GM18520 (cell line): ENCODE measurements around the gene IL19.
"Not testable (repeated sequence)": the region's sequence is repeated elsewhere in the genome, so short reads cannot be mapped to it uniquely, and the experiment has no call there.

Experiments
- ATAC-seq: cut with Tn5 transposase; IDR thresholded peaks from one replicate; pipeline ENCODE4 v1.9.1; 2021; ENCODE audit not compliant: unreplicated experiment

Gene IL19

DNA sequence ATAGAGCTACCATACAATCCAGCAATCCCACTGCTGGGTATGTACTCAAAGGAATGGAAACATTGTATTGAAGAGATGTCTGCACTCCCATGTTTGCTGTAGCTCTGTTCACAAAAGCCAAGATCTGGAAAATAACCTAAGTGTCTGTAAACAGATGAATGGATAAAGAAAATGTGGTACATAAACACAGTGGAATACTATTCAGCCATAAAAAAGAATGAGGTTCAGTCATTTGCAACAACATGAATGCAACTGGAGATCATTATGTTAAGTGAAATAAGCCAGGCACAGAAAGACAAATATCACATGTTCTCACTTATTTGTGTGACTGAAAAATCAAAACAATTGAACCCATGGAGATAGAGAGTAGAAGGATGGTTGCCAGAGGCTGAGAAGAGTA lies 83.1 kb downstream of the IL19 start:
- ATAC-seq = not testable (repeated sequence)

DNA sequence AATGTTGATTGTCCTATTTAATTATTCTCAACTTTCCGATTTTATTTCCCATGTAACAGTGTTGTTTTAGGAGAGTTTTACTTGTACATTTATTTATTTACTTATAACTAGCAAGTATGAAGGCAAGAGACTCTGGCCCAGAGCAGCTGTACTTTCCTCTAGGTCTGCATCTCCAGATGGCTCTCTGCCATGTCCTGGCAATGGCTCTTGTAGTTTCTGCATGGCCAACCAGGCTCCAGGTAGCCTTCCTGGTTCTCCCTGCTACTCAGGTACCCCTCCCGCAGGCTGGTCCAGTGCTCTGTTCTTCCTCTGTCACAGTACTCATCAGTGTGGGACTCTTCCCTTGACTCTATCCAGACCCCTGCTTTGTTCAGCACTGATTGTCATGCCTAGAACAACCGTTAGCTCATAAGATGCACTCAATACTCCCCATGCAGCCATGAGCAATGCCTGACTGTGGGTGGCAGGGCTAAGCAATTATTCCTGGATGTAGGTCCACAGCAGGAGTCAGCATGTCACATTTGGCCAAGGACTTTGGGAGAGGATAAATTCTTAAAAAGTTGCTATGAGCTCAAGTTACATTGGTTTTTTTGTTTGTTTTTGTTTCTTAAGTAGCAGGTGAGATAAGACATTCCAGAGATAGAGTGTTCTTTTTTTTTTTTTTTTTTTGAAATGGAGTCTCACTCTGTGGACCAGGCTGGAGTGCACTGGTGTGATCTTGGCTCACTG lies 84.0 kb downstream of the IL19 start:
- ATAC-seq = no peak

DNA sequence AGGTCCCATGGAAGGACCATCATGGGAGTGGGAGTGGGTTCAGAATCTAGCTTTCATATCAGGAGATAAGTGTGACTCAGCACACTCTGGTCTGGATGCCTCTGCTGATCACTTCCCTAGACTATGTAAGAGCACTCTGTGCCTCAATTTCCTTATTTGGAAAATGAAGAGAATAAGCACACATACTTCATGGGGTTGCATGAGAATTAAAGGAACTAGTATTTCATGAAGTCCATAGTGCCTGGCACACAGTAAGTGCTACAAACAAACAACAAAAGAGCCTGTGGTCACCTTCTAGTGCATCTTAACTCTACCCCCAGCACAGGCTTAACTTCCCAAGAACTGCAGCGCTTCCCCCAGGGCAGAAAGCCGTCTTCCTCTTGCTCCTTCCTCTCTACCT lies 85.3 kb downstream of the IL19 start:
- no peak for ATAC-seq

DNA sequence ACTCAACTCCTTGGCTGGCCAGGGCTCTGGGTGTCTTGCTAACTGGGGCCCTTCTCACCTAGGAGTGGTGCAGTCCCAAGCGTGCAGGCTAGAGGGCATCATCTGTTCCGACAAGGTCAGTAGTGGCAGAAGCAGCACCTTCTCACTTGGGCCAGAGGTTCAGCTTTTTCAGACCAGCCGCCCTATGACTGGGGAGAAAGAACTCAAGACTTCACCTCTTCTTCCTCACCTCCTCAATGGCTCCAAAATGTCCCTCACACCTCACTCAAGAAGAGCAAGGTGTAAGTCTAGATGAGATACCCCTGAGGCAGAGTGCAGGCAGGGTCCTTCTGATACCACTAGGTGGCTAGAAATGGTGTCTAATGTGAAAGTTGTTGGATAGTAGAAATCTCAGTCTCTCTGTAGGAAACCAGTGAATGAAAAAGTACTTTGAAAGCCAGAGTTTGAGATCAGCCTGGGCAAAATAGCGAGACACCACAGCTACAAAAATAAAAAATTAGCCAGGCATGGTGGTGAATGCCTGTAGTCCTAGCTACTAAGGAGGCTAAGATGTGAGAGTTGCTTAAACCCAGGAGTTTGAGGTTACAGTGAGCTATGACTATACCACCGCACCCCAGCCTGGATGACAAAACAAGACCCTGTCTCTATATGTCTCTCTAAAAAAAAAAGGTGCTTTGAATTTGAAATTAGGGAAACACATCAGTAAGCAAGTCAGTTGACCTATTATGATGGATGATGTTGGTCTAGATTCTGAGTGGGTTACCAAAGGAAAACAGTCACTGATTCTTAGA lies 86.3 kb downstream of the IL19 start:
- no peak for ATAC-seq

DNA sequence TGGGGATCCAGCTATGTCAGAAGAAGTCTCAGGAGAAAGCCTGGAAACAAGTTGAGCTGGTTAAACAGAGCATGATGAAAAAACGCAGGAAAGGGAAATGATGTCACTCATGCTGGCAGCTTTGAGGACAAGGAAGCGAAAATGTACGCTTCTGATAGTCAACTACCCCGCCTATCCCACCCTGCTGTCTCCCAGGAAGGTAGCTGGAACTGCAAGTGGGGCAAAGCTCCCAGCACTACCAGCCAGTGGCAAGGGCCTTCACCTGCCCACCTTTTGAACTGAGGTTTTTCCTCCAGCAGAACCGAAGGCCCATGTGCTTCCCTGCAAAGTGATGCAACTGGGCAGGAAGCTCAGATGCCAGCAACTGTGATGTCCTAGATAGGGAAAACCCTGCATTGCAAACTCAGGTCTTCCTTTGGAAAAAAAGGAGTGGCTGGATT lies 88.5 kb downstream of the IL19 start:
- ATAC-seq = no peak

DNA sequence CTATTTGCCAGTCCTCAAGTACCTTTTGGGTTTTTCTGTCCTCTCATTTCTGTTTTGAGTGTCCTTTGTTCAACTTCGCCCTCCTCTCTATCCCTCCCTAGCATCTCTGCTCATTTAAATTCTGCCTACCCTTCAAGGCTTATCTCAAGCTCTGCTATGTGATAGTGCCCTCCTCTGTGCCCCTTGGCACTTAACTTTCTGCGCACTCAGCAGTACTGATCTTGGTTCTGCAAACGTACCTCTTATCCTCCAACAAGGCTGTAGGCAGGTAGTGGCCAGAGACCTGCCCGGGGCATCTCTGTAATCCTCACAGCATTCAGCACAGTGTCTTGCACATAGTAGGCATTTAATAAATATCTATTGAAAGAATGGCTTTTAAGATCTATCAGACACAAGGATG lies 89.6 kb downstream of the IL19 start:
- ATAC-seq = no peak

DNA sequence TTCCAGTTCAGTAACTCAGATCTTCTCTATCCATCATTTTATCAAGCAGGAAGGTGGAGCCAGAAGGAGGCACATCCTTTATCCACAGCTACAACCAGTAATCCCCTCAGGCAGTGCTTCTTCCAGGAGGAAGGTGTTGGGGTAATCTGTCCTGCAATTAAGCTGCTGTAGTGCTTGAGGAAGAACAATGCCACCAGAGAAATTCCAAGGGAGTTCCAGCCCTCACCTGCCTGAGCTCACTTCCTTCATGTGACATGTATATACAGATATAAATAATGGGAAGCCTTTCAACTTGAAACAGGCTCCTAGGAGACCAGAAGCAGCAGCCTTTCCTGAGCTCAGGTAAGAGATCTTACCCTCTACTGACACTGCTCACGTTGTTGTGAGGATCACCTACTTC lies 92.7 kb downstream of the IL19 start:
- no peak for ATAC-seq

DNA sequence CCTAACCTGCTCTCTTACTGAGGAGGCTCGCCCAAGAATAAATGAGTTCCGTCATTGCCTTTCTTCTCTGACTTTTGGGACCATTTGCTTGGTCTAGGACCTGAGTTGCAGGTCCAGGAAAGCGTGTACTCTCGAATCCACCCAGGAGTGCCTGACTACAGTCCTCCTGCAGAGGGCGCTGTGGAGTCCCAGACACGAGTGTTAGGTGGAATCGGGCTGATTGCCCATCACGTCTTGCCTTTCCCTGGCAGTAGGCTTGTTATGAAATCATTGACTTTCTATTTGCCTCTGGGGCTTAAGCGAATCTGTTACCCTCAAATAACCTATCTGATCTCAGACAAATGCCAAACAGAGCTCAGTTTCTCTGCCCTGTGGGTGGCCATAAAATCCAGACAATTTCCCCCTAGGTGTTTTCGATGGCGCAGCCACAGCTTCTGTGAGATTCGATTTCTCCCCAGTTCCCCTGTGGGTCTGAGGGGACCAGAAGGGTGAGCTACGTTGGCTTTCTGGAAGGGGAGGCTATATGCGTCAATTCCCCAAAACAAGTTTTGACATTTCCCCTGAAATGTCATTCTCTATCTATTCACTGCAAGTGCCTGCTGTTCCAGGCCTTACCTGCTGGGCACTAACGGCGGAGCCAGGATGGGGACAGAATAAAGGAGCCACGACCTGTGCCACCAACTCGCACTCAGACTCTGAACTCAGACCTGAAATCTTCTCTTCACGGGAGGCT lies 94.5 kb downstream of the IL19 start, which contains the start of gene IL20:
Gene IL20 (plus strand): TSS at position 685 of the 733 bp plus-strand sequence. CDS start 230 bp downstream, outside the sequence.
- ATAC-seq = no peak

DNA sequence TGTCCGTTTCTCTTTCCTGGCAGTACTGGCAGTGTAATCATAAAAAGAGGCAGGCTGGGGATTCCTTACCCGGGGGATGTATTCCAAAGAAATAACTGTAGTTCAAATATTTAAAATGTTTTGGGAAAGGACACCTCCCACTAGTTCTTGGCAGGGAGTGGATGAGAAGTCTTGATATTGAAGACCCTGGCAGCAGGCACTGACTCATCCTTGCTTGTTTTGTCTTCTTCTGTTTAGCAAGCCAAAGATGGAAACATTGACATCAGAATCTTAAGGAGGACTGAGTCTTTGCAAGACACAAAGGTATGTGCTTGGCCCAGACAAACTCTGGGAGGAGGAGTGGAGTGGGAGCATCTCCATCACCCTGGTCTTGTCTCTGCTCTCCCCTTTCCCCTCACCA lies 95.5 kb downstream of the IL19 start:
- ATAC-seq = no peak

DNA sequence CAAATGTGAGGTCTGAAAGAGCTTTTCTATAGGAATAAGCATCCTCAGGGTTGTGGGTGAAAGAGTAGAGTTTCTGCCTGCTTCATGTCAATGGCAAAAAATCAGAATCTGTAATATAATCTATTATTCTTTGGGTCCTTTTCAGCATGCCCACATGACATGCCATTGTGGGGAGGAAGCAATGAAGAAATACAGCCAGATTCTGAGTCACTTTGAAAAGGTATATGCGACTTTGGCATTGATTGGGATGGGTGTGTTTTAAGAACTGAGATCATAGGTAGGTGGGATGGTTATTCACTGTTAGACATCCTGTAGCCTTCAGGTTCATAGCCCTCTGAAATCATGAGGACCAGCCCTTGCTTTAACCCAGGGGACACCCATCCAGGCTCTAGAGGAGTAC lies 96.7 kb downstream of the IL19 start:
- no peak for ATAC-seq

DNA sequence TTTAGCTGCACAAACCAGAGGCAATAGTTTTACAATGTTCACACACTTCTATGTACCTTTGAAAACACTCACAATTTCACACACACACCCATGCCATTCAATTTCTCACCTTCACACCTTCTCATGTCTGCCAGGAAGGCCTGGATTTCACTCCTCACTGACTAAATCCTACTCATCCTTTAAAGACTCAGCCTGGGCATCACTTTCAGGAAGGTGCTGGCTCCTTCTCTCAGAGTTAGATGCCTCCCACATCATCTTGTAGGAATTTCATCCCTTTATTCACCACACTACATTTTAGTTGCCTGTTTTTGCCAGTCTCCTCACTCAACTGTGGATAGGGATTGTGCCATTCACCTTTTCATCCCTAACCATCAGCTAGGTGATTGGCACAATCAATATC lies 97.1 kb downstream of the IL19 start:
- no peak for ATAC-seq

DNA sequence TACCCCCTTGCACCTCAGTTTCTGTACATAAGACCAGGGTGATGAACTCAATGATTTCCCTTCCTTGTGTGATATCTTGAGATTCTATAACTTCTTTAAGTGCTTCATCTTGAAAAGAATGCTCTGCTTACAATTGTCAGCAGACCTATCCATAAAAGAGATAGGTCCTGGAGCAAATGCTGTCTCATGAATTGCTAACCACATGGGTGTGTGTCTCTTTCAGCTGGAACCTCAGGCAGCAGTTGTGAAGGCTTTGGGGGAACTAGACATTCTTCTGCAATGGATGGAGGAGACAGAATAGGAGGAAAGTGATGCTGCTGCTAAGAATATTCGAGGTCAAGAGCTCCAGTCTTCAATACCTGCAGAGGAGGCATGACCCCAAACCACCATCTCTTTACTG lies 97.7 kb downstream of the IL19 start:
- ATAC-seq = no peak

DNA sequence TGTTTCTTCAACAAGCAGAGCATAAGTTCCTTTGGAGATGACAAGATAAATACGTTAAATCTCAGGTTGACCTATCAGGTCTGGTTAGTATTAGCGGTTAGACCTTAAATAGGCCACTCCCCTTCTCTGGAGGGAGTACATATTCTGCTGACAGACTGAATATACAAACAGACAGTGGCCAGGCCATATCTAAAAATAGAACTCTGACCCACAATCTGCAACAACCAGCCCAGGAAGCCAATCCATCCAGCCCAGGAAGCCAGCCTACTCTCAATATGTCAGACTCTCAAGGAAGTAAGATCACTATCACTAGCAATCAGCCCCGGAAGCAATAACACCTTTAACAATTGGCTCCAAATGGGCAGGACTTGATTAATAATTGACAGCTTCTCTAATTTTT lies 101.6 kb downstream of the IL19 start:
- no peak for ATAC-seq

DNA sequence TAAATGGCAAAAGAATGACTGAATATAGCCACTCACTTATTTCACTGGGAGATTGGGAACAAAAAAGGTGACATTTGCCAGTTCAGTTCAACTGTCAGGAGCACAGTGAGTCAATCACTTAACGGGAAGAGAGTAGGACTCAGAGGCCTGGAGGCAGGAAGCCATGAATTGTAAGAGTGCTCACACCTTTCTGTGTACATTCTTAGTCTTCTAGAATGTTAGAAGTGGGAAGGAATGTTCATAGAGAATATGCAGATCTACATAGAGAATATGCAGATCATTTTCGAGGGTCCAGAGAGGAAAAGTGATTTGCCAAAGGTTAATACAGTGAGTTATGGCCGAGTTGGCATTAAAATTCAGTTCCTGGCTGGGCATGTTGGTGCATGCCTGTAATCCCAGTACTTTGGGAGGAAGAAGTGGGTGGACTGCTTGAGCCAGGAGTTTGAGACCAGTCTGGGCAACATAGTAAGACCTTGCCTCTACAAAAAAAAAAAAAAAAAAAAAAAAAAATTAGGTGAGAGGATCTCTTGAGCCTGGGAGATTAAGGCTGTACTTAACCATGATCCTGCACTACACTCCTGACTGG lies 103.1 kb downstream of the IL19 start:
- ATAC-seq = no peak

DNA sequence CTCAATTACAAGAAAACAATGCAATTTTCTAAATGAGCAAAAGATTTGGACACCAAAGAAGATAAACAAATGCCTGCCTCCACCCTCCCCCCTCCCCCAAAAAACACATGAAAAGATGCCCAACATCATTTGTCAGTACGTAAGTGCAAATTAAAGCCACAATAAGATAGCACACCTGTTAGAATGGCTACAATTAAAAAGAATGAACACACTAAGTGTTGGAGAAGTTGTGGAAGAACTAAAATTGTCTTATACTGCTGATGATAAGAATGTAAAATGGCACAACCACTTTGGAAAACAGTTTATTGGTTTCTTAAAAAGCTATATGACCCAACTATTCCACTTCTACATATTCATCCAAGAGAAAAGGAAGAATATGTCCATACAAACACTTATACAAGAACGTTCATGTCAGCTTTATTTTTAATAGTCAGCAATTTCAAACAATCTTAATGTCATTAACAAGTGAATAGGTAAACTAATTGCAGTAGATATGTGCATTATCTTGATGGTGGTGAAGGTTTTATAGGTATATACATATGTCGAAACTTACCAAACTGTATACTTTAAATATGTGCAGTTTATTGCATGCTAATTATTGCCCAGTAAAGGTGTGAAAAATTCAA lies 105.3 kb downstream of the IL19 start:
- ATAC-seq = no peak

DNA sequence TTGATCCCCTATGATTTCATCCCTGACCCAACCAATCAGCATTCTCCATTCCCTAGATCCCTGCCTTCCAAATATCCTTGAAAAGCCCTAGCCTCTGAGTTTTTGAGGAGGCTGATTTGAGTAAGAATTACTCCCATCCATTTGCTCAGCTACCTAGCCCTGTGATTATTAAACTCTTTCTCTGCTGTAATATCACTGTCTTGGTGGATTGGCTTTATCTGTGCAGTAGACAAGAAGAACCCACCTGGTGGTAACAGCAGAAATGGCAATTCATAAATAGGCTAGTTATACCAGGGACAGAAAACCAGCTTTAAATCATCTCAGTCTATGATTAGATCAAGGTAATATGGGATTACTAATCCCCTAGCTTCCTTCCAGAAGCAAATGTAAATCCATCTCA lies 107.9 kb downstream of the IL19 start:
- ATAC-seq = no peak

DNA sequence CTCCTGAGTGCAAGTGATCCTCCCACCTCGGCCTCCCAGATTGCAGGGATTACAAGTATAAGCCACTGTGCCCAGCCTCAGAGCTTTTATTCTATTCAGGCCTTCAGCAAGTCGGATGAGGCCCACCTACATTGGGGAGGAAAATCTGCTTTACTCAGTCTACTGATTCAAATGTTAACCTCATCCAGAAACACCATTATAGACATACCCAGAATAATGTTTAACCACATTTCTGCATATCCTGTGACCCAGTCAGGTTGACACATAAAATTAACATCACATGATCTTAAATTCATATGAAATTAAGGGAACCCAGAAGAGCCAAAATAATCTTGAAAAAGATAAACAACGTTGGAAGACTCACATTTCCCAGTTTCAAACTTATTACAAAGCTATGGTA lies 109.7 kb downstream of the IL19 start:
- no peak for ATAC-seq

DNA sequence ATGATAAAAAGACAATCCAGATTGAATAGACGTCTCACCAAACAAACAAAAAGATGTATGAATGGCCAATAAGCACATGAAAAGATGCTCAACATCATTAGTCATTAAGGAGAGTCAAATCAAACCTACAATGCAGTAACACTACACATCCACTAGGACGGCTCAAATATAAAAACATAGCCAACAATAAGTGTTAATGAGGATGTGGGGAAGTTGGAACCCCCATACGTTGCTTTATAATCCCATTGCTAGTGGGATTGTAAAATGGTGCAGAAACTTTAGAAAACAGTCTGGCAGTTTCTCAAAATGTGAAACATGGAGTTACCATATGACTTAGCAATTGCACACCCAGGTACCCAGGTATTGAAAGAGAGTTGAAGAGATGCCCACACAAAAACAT lies 112.0 kb downstream of the IL19 start:
- no peak for ATAC-seq

DNA sequence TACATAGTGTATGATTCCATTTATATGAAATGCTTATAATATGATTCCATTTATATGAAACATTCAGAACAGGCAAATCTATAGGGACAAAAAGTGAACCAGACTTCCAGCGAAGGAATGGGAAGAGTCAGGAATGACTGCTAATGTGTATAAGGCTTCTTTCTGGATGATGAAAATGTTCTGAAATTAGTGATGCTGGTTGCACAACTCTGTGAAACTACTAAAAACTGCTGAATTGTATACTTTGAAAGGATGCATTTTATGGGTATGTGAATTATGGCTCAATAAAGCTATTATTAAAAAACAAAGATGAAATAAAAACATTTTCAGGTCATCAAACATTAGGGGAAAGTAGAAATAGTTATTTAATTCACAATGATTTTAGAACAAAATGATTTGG lies 112.6 kb downstream of the IL19 start:
- ATAC-seq = no peak

DNA sequence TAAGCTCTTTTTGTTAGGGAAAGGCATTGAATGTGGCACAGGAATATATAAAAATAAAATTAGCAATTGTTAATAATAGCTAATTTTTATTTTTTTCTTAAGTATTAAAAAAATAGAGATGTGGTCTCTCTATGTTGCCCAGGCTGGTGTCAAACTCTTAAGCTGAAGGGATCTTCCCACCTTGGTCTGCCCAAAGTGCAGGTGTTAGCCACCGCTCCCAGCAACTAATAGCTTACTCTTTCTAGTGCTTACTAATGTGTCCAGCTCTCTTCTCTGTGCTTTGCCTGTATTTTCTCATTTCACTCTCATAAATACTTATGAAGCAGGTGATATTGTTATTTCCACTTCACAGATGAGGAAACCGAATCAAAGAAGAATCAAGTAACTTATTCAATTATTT lies 113.3 kb downstream of the IL19 start:
- ATAC-seq = no peak
